Measurements from ENCODE around the gene CDH22.

Gene CDH22

DNA sequence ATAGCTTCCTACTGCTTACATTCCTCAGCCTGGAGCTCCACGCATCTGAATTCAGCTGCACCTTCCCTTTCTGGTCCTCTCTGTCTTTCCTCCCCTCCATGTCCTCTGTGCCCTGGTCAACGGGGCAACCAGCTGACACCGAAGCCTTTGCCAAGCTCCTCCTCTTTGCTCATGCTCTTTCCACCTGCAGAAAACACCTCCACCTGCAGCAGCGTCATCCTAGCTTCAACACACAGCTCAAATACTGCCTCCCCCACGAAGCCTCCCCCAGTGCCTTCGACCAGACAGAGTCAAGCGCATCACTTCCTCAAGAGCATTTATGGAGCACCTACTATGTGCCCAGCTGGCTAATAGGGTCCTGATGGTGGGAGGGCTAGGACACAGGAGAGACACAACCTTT, 9.2 kb downstream of the CDH22 start:
- TF ChIP-seq, protein P1, sequence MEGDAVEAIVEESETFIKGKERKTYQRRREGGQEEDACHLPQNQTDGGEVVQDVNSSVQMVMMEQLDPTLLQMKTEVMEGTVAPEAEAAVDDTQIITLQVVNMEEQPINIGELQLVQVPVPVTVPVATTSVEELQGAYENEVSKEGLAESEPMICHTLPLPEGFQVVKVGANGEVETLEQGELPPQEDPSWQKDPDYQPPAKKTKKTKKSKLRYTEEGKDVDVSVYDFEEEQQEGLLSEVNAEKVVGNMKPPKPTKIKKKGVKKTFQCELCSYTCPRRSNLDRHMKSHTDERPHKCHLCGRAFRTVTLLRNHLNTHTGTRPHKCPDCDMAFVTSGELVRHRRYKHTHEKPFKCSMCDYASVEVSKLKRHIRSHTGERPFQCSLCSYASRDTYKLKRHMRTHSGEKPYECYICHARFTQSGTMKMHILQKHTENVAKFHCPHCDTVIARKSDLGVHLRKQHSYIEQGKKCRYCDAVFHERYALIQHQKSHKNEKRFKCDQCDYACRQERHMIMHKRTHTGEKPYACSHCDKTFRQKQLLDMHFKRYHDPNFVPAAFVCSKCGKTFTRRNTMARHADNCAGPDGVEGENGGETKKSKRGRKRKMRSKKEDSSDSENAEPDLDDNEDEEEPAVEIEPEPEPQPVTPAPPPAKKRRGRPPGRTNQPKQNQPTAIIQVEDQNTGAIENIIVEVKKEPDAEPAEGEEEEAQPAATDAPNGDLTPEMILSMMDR (IDR thresholded peaks at IDR 0.05; ENCODE audit: low read depth, low read length, missing control alignments), result no peak
- no peak for DNase-seq (ENCODE audit: low read depth)
- no peak overlapping the region for H3K4me3 ChIP-seq (ENCODE audit: low read depth, low read length)

- TF ChIP-seq, protein P1 (IDR thresholded peaks at IDR 0.05; ENCODE audit: low read depth, low read length, missing control alignments), result no peak
- DNase-seq (ENCODE audit: low read depth), result no peak
Observed at GRCh38 chr20:46298374-46298773, 9.9 kb downstream of the CDH22 start.

DNA sequence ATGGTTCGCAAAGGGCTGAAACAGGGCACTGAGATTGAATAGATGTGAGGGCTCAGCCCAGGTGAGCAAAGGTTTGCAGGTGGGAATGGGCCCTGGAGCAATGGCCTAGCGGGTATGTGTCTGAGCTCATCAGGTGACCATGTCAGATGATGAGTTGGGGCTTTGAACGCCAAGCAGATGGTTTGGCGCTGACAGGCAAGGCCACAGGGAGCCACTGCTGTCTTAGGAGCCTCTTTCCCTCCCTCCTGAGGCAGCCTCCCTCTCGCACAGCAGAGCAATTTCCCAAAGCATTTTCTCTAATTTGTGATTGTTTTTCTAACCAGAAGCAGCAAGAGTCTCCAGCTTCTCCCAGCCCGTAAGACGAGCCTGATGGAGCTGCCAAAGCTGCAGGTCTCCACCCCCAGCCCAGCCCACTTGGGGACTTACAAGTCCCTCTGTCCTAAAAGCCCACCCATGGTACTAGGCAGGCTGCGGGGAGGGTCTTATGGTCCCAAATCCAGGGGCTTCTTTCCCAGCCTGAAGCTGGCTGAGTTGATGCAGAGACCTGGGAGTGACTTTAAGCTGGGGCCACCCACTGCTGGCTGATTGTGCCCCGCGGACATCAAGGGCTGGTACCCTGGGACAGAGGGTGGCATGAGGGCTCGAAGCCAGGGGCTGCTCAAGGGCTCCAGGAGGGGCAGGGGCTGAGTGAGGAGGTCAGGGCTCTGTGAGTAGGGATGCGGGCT, 11.6 kb downstream of the CDH22 start:
- TF ChIP-seq, protein P1 (IDR thresholded peaks at IDR 0.05; ENCODE audit: low read depth, low read length, missing control alignments), result no peak
- no peak overlapping the region for H3K4me3 ChIP-seq (ENCODE audit: low read depth, low read length)
- DNase-seq (ENCODE audit: low read depth), result no peak

More at GRCh38 chr20:46298374-46298773, 9.9 kb downstream of the CDH22 start:
- no peak overlapping the region for H3K4me3 ChIP-seq (ENCODE audit: low read depth, low read length)

- TF ChIP-seq, protein P1 (IDR thresholded peaks at IDR 0.05; ENCODE audit: low read depth, low read length, missing control alignments), result no peak
- H3K4me3 ChIP-seq (ENCODE audit: low read depth, low read length), result no peak overlapping the region
- no peak for DNase-seq (ENCODE audit: low read depth)
Observed at GRCh38 chr20:46293084-46293483, 15.2 kb downstream of the CDH22 start.

- H3K4me3 ChIP-seq (ENCODE audit: low read depth, low read length), result no peak overlapping the region
- no peak for DNase-seq (ENCODE audit: low read depth)
- TF ChIP-seq, protein P1 (IDR thresholded peaks at IDR 0.05; ENCODE audit: low read depth, low read length, missing control alignments), result no peak
Observed at GRCh38 chr20:46291401-46291800, 16.9 kb downstream of the CDH22 start.

GRCh38 chr20:46289432-46289831, 18.9 kb downstream of the CDH22 start:
- DNase-seq (ENCODE audit: low read depth), result no peak
- no peak overlapping the region for H3K4me3 ChIP-seq (ENCODE audit: low read depth, low read length)
- TF ChIP-seq, protein P1 (IDR thresholded peaks at IDR 0.05; ENCODE audit: low read depth, low read length, missing control alignments), result no peak

DNA sequence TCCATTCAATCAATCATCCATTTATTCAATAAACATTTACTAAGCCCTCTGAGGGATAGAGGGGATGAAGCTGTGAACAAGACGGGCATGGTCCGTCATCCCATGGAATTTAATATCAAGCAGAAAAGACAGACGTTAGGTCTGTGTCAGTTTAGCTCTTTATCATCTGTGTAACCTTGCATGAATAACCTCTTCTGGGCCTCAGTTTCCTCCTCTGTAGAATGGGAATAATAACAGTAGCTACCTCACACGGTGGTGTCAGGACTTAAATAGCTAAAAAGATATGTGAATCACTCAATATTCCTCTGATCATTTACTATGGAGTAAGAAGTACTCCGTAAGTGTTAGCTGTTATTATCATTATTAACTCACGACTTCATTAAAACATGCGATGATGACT, 21.3 kb downstream of the CDH22 start:
- TF ChIP-seq, protein P1 (IDR thresholded peaks at IDR 0.05; ENCODE audit: low read depth, low read length, missing control alignments), result no peak
- no peak overlapping the region for H3K4me3 ChIP-seq (ENCODE audit: low read depth, low read length)
- DNase-seq (ENCODE audit: low read depth), result no peak
